ENCODE measurements around the gene CUL3. TPM values are rescaled to one million over a fixed set of nuclear protein-coding genes. Genes with fewer than 3 reads are reported as not detected.
A peak's percentile ranks its signal among the peaks of the same experiment; 100 is the strongest.

The CUL3 gene
- total RNA-seq, 1 donor from 2014 or later: 92.6 TPM

- H3K4me1 Mint-ChIP-seq: peaks cover 3% of the 10 kb centered on the region
- peaks cover 26% of the 10 kb centered on the region for H3K9me3 Mint-ChIP-seq
- H3K36me3 Mint-ChIP-seq (ENCODE audit: low read depth): no peaks in the 10 kb centered on the region
- no peak overlapping the region for H3K27ac Mint-ChIP-seq
- intact Hi-C loops (cut with micrococcal nuclease): no loop called here
- H3K27me3 Mint-ChIP-seq: peaks cover 32% of the 10 kb centered on the region
- no peak overlapping the region for H3K4me3 Mint-ChIP-seq
- DNase-seq: no peak
These were observed 123.8 kb downstream of the CUL3 start for GRCh38 chr2:224461391-224461790.

- no peak overlapping the region for H3K27ac Mint-ChIP-seq
- H3K4me3 Mint-ChIP-seq: no peak overlapping the region
- no peaks in the 10 kb centered on the region for H3K36me3 Mint-ChIP-seq (ENCODE audit: low read depth)
- intact Hi-C loops (cut with micrococcal nuclease): no loop called here
- H3K4me1 Mint-ChIP-seq: no peaks in the 10 kb centered on the region
- peaks cover 22% of the 10 kb centered on the region for H3K9me3 Mint-ChIP-seq
- DNase-seq: no peak
- H3K27me3 Mint-ChIP-seq: peaks cover 38% of the 10 kb centered on the region
These were observed 127.6 kb downstream of the CUL3 start for GRCh38 chr2:224457408-224458096.

- intact Hi-C loops (cut with micrococcal nuclease): no loop called here
- Mint-ChIP-seq H3K36me3 (ENCODE audit: low read depth) (no peaks in the 10 kb centered on the region), H3K4me3 (no peak overlapping the region), H3K27ac (no peak overlapping the region), H3K9me3 (peaks cover 8% of the 10 kb centered on the region), H3K27me3 (peaks cover 29% of the 10 kb centered on the region), H3K4me1 (no peaks in the 10 kb centered on the region)
- no peak for DNase-seq
These were observed 131.3 kb downstream of the CUL3 start for GRCh38 chr2:224453892-224454291.

- H3K36me3 Mint-ChIP-seq (ENCODE audit: low read depth): no peaks in the 10 kb centered on the region
- no peak overlapping the region for H3K4me3 Mint-ChIP-seq
- H3K4me1 Mint-ChIP-seq: no peaks in the 10 kb centered on the region
- no peak overlapping the region for H3K27ac Mint-ChIP-seq
- DNase-seq: peak; percentile 66
- H3K9me3 Mint-ChIP-seq: no peaks in the 10 kb centered on the region
- intact Hi-C loops (cut with micrococcal nuclease): loop anchor here (1.0 to 10.0 kb wide), 2 partner anchors 92 to 205 kb away; no protein-coding TSS in a partner anchor
- H3K27me3 Mint-ChIP-seq: peaks cover 21% of the 10 kb centered on the region
These were observed 135.7 kb downstream of the CUL3 start for GRCh38 chr2:224449212-224450147.

- intact Hi-C loops (cut with micrococcal nuclease): loop anchor here (10.0 kb wide), 1 partner anchor 207 kb away; no protein-coding TSS in a partner anchor
- H3K9me3 Mint-ChIP-seq: no peaks in the 10 kb centered on the region
- DNase-seq: no peak
- H3K36me3 Mint-ChIP-seq (ENCODE audit: low read depth): no peaks in the 10 kb centered on the region
- H3K27me3 Mint-ChIP-seq: peaks cover 29% of the 10 kb centered on the region
- no peaks in the 10 kb centered on the region for H3K4me1 Mint-ChIP-seq
- no peak overlapping the region for H3K4me3 Mint-ChIP-seq
- no peak overlapping the region for H3K27ac Mint-ChIP-seq
These were observed 136.9 kb downstream of the CUL3 start for GRCh38 chr2:224448236-224448635.

GRCh38 chr2:224444783-224445182, 140.4 kb downstream of the CUL3 start:
- H3K4me1 Mint-ChIP-seq: peaks cover 7% of the 10 kb centered on the region
- H3K9me3 Mint-ChIP-seq: no peaks in the 10 kb centered on the region
- H3K27ac Mint-ChIP-seq: no peak overlapping the region
- no peaks in the 10 kb centered on the region for H3K36me3 Mint-ChIP-seq (ENCODE audit: low read depth)
- peaks cover 50% of the 10 kb centered on the region for H3K27me3 Mint-ChIP-seq
- intact Hi-C loops (cut with micrococcal nuclease): loop anchor here (10.0 kb wide), 1 partner anchor 210 kb away; no protein-coding TSS in a partner anchor
- no peak for DNase-seq
- H3K4me3 Mint-ChIP-seq: no peak overlapping the region

GRCh38 chr2:224444021-224444420, 141.1 kb downstream of the CUL3 start:
- Mint-ChIP-seq H3K4me1 (peaks cover 7% of the 10 kb centered on the region), H3K4me3 (no peak overlapping the region), H3K27me3 (peaks cover 45% of the 10 kb centered on the region), H3K9me3 (no peaks in the 10 kb centered on the region), H3K27ac (no peak overlapping the region), H3K36me3 (ENCODE audit: low read depth) (no peaks in the 10 kb centered on the region)
- intact Hi-C loops (cut with micrococcal nuclease): loop anchor here (10.0 kb wide), 1 partner anchor 211 kb away; no protein-coding TSS in a partner anchor
- DNase-seq: no peak

GRCh38 chr2:224442071-224442967, 142.8 kb downstream of the CUL3 start:
- Mint-ChIP-seq H3K27ac (peak overlapping the region; percentile 54), H3K27me3 (peaks cover 49% of the 10 kb centered on the region), H3K9me3 (no peaks in the 10 kb centered on the region), H3K36me3 (ENCODE audit: low read depth) (no peaks in the 10 kb centered on the region), H3K4me3 (peak overlapping the region; percentile 81), H3K4me1 (peaks cover 7% of the 10 kb centered on the region)
- intact Hi-C loops (cut with micrococcal nuclease): loop anchor here (10.0 kb wide), 1 partner anchor 212 kb away; no protein-coding TSS in a partner anchor
- peak; percentile 60 for DNase-seq

GRCh38 chr2:224440988-224441387, 144.2 kb downstream of the CUL3 start:
- H3K9me3 Mint-ChIP-seq: no peaks in the 10 kb centered on the region
- no peak overlapping the region for H3K27ac Mint-ChIP-seq
- DNase-seq: no peak
- peaks cover 49% of the 10 kb centered on the region for H3K27me3 Mint-ChIP-seq
- peaks cover 7% of the 10 kb centered on the region for H3K4me1 Mint-ChIP-seq
- H3K4me3 Mint-ChIP-seq: peak overlapping the region; percentile 64
- intact Hi-C loops (cut with micrococcal nuclease): loop anchor here (10.0 kb wide), 1 partner anchor 214 kb away; no protein-coding TSS in a partner anchor
- no peaks in the 10 kb centered on the region for H3K36me3 Mint-ChIP-seq (ENCODE audit: low read depth)

- H3K9me3 Mint-ChIP-seq: no peaks in the 10 kb centered on the region
- intact Hi-C loops (cut with micrococcal nuclease): no loop called here
- no peak overlapping the region for H3K27ac Mint-ChIP-seq
- H3K4me1 Mint-ChIP-seq: peaks cover 7% of the 10 kb centered on the region
- no peaks in the 10 kb centered on the region for H3K36me3 Mint-ChIP-seq (ENCODE audit: low read depth)
- peaks cover 38% of the 10 kb centered on the region for H3K27me3 Mint-ChIP-seq
- no peak for DNase-seq
- H3K4me3 Mint-ChIP-seq: no peak overlapping the region
These were observed 146.4 kb downstream of the CUL3 start for GRCh38 chr2:224438726-224439125.

GRCh38 chr2:224436634-224437033, 148.5 kb downstream of the CUL3 start:
- Mint-ChIP-seq H3K27me3 (peaks cover 25% of the 10 kb centered on the region), H3K4me3 (no peak overlapping the region), H3K27ac (no peak overlapping the region), H3K36me3 (ENCODE audit: low read depth) (no peaks in the 10 kb centered on the region), H3K4me1 (peaks cover 4% of the 10 kb centered on the region), H3K9me3 (no peaks in the 10 kb centered on the region)
- DNase-seq: no peak
- intact Hi-C loops (cut with micrococcal nuclease): no loop called here

- H3K27ac Mint-ChIP-seq: no peak overlapping the region
- H3K4me1 Mint-ChIP-seq: peaks cover 4% of the 10 kb centered on the region
- DNase-seq: no peak
- H3K4me3 Mint-ChIP-seq: no peak overlapping the region
- peaks cover 7% of the 10 kb centered on the region for H3K27me3 Mint-ChIP-seq
- no peaks in the 10 kb centered on the region for H3K9me3 Mint-ChIP-seq
- no peaks in the 10 kb centered on the region for H3K36me3 Mint-ChIP-seq (ENCODE audit: low read depth)
- intact Hi-C loops (cut with micrococcal nuclease): no loop called here
These were observed 150.5 kb downstream of the CUL3 start for GRCh38 chr2:224434618-224435017.

GRCh38 chr2:224433442-224433841, 151.7 kb downstream of the CUL3 start:
- Mint-ChIP-seq H3K4me1 (peaks cover 4% of the 10 kb centered on the region), H3K4me3 (no peak overlapping the region), H3K27ac (no peak overlapping the region), H3K9me3 (no peaks in the 10 kb centered on the region), H3K27me3 (peaks cover 2% of the 10 kb centered on the region), H3K36me3 (ENCODE audit: low read depth) (no peaks in the 10 kb centered on the region)
- intact Hi-C loops (cut with micrococcal nuclease): no loop called here
- no peak for DNase-seq
